VCaP (cell line): Measurements from ENCODE around the gene NCK2.

Experiments
- H3K27ac ChIP-seq: fragments of 450-650 bp; 2 replicates; pipeline ENCODE4 v1.5.1; 2017
- TF ChIP-seq, protein P1 (sequence below): fragments of 450-650 bp; conservative IDR thresholded peaks from 2 replicates; pipeline ENCODE4 v1.5.1; 2017; ENCODE audit warnings: mild to moderate bottlenecking, moderate library complexity

The NCK2 gene

DNA sequence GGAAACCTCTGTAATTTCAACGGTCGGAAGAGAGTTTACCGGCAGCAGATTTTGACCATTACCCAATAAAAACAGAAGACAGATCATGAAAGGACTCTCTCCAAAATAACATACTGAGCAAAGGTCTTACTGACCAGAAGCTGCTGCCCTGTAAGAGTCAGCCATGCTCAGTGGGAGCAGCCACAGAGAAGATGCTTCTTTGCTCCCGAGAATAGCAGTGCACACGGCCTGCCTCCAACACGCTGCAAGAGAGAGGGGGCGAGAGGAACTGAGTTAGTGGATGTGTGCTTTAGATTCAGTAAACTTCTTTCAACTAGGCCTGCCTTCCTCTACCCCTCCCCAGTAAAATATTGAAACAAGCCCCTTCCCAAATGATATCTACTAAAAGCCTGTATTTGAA lies 103.7 kb downstream of the NCK2 start:
- no peak overlapping the region for H3K27ac ChIP-seq
- TF ChIP-seq, protein P1, sequence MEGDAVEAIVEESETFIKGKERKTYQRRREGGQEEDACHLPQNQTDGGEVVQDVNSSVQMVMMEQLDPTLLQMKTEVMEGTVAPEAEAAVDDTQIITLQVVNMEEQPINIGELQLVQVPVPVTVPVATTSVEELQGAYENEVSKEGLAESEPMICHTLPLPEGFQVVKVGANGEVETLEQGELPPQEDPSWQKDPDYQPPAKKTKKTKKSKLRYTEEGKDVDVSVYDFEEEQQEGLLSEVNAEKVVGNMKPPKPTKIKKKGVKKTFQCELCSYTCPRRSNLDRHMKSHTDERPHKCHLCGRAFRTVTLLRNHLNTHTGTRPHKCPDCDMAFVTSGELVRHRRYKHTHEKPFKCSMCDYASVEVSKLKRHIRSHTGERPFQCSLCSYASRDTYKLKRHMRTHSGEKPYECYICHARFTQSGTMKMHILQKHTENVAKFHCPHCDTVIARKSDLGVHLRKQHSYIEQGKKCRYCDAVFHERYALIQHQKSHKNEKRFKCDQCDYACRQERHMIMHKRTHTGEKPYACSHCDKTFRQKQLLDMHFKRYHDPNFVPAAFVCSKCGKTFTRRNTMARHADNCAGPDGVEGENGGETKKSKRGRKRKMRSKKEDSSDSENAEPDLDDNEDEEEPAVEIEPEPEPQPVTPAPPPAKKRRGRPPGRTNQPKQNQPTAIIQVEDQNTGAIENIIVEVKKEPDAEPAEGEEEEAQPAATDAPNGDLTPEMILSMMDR: no peak

DNA sequence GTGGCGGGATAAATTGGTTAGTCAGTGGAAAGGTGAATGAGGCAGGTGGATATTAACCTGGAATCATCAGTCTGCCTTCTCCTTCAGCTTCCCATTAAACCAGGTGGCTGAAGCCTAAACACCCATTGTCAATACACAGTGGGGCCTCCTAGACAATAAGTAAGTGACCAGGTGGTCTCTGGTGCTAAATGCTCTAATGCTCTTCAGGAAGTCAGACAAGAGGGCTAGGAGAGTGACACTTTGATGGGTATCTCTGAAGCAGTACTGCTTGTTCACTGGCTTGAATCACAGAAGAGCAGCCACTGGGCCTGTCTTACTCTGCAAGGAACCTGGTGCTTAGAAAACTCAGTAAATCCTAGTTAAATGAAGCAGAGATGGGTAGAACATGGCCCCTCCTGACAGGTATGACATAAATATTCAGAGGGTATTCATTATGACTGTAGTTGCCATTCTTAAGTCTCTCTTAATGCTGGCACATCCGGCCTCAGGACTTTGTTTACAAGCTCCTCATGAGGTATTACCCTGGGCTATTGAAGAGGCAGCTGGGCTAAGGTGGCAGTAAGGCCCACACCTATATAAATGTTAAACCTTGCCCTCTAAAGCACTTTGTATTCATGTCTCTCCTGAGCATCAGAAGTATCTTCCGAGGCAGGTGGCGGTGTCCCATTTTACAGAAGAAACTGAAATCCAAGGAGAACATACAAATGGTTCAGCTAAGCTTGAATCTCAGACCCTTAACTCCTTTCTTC lies 104.9 kb downstream of the NCK2 start:
- TF ChIP-seq, protein P1: no peak
- no peak overlapping the region for H3K27ac ChIP-seq

DNA sequence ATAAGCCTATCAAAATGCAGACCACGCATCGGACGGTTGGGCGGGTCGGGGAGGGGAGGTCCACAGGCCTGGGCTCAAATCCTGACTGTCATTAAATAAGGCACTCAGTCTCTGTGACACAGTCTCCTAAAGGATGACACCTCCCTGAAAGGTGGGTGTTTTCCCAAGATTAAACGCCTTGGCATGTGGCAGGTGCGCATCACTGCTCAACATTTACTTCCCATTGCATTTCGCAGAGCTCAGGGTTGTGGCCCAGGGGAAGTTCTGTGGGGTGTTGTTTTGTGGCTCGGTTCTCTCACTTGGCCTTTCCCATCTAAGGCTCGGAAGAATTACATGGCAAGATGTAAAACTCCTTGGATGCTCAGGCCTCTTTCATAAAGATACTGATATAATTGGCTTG lies 107.4 kb downstream of the NCK2 start:
- no peak overlapping the region for H3K27ac ChIP-seq
- TF ChIP-seq, protein P1: no peak

DNA sequence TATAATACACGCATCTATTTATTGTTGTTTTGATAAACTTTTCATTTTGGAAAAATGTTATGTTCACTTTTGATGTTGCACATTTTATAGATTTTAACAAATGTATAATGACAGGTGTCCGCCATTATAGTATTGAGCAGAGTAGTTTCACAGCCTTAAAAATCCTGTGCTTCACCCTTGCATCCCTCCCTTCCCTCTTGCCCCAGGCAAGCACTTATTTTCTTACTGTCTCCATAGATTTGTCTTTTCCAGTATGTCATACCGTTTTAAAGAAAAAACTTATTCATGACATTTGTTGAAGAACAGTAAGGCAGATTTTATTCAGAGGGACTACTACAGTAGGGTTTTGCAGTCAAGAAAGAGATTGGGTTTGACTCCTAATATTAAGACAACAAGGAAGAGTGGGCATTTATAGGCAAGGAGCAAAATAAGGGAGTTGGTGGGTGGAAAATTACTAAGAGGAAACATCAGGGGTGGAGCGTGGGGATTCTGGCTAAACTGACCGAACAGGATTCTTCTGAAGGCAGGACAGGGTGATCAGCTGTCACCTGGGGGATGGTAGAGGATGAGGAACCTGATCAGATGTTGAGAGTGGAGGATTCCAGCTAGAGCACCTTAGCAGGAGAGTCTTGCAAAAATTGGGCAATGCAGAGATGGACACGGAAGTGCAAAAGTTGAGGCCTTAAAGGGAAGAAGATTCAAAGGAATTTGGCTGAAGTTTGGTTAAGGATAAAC lies 108.8 kb downstream of the NCK2 start:
- TF ChIP-seq, protein P1: no peak

DNA sequence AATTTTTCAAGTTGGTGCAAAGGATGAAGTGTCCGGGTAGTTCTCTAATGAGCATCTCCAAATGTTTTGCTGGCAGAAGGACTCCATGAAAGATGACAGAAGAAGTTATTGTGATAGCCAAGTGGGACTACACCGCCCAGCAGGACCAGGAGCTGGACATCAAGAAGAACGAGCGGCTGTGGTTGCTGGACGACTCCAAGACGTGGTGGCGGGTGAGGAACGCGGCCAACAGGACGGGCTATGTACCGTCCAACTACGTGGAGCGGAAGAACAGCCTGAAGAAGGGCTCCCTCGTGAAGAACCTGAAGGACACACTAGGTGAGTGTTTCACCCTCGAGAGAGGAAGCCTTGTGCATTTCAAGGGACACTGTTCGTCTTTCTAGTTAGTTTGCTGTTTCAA lies 110.3 kb downstream of the NCK2 start:
- TF ChIP-seq, protein P1: no peak
- peak overlapping the region; percentile 47; the same call in 1 of the 2 replicates for H3K27ac ChIP-seq

More for the DNA sequence above, 108.8 kb downstream of the NCK2 start:
- peak overlapping the region; percentile 47; the same call in 1 of the 2 replicates for H3K27ac ChIP-seq

DNA sequence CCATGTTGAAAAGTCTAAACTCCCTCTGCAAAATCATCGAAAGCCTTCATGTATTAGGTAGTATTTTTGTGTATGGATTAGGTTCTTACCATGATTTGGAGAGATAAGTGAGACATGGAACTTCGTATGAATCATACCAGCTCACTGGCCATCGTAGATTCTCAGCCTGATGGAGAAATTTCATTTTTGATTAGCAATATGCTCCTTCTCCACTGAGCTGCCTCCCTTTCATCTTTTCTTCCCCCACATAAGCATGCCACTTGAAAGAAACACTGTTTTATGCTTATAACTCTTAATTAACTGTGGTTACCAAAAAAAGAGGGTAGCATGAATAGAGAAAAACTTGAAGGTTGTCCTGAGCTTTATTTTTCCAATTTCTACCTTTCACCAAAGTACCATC lies 111.9 kb downstream of the NCK2 start:
- no peak overlapping the region for H3K27ac ChIP-seq
- TF ChIP-seq, protein P1: no peak

DNA sequence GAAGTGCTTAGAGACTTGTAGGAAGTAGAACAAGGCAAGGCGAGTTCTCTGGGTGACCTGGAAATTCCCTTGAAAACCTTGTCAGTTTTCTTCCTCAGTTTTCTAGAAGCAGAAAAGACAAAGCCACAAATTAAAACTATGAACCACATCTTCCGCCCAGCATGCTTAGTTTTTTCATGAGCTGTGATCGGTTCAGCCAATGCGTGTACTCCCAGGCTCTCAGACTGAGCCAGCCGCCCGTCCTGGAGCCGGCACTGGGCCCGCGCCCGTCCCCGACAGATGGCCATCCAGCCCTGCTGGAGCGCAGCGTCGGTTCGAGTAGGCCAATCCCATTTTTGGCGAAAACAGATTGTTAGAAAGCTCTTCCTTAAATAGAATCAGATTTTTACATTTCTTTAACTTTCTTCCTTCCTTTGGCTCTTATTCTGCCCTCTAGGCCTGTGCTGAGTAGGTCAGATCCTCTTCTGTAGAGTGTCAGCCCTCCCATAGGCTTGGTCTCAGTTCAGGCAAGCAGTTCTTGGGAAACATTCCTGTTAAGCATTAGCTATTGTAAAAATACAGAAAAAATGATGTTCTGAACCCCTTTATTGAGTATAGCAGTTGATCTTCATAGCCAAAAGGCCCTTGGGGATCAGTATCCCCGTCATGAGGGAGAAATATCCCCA lies 112.5 kb downstream of the NCK2 start:
- no peak overlapping the region for H3K27ac ChIP-seq
- TF ChIP-seq, protein P1: no peak
